Activated CD4-positive, alpha-beta memory T cell treated with anti-CD3 and anti-CD28 coated beads for 36 hours (primary cell): ENCODE data around the gene BBS5. TPM values are rescaled to one million over a fixed set of nuclear protein-coding genes. Genes with fewer than 3 reads are reported as not detected.

Experiments used
- CTCF ChIA-PET: fragments of 350-600 bp; sonication (Branson Sonifier 250); formaldehyde crosslinking; loops from one replicate; lab custom pipeline; 2021; ENCODE audit warnings: antibody characterized with exemption, inconsistent platforms; lab: Charles Lee
- POLR2A ChIA-PET: fragments of 350-600 bp; sonication (Branson Sonifier 250); formaldehyde crosslinking; loops from one replicate; lab custom pipeline; 2021; ENCODE audit warnings: antibody characterized with exemption; lab: Charles Lee
- DNase-seq: peaks from one replicate; pipeline ENCODE4 v3.0.0-alpha.2; 2020
- H3K27ac Mint-ChIP-seq: one replicate; pipeline ENCODE4 v1.8.0; 2021; ENCODE audit warnings: mixed read lengths
- H3K27me3 Mint-ChIP-seq: one replicate; pipeline ENCODE4 v1.8.0; 2021; ENCODE audit warnings: mixed read lengths
- H3K36me3 Mint-ChIP-seq: one replicate; pipeline ENCODE4 v1.8.0; 2021; ENCODE audit warnings: mixed read lengths
- H3K4me1 Mint-ChIP-seq: one replicate; pipeline ENCODE4 v1.8.0; 2021; ENCODE audit warnings: low read depth, mixed read lengths
- H3K4me3 Mint-ChIP-seq: one replicate; pipeline ENCODE4 v1.8.0; 2021; ENCODE audit warnings: mild to moderate bottlenecking, mixed read lengths
- H3K9me3 Mint-ChIP-seq: one replicate; pipeline ENCODE4 v1.8.0; 2021; ENCODE audit warnings: mixed read lengths
- intact Hi-C: fragments of 100-400 bp; cut with micrococcal nuclease; formaldehyde crosslinking; loops from one replicate; pipeline ENCODE4 v1.15.1; 2023
- total RNA-seq, 2 experiments: library from RNA; stranded (reverse); gene quantifications; one replicate each; pipeline ENCODE4 v1.2.3, GENCODE V29; 2021

The BBS5 gene
- total RNA-seq, 2 experiments from 2014 or later: 2.4 to 3.4 TPM

GRCh38 chr2:169486487-169486886, 7.2 kb downstream of the BBS5 start:
- intact Hi-C loops: no loop called here
- ChIA-PET POLR2A (no interaction called here), CTCF (no interaction called here)
- Mint-ChIP-seq H3K27ac (no peak overlapping the region), H3K4me3 (no peak overlapping the region), H3K4me1 (no peaks in the 10 kb centered on the region), H3K36me3 (peaks cover 2% of the 10 kb centered on the region), H3K27me3 (no peaks in the 10 kb centered on the region), H3K9me3 (no peaks in the 10 kb centered on the region)
- no peak for DNase-seq

- no peak for DNase-seq
- H3K27me3 Mint-ChIP-seq: no peaks in the 10 kb centered on the region
- no peaks in the 10 kb centered on the region for H3K9me3 Mint-ChIP-seq
- intact Hi-C loops: no loop called here
- H3K4me3 Mint-ChIP-seq: no peak overlapping the region
- POLR2A ChIA-PET: no interaction called here
- no peaks in the 10 kb centered on the region for H3K36me3 Mint-ChIP-seq
- CTCF ChIA-PET: interaction anchor here (1.0 kb wide), 2 partner anchors 9 to 11 kb away, joined by 3 to 4 read pairs; partner anchors contain the start of gene BBS5
- no peak overlapping the region for H3K27ac Mint-ChIP-seq
- no peaks in the 10 kb centered on the region for H3K4me1 Mint-ChIP-seq
Observed at GRCh38 chr2:169490834-169491233, 11.5 kb downstream of the BBS5 start.

- H3K4me3 Mint-ChIP-seq: no peak overlapping the region
- H3K9me3 Mint-ChIP-seq: no peaks in the 10 kb centered on the region
- DNase-seq: no peak
- no peaks in the 10 kb centered on the region for H3K4me1 Mint-ChIP-seq
- ChIA-PET POLR2A (no interaction called here), CTCF (interaction anchor here (1.0 kb wide), 1 partner anchor 9 kb away, joined by 4 read pairs; no protein-coding TSS in a partner anchor)
- H3K27ac Mint-ChIP-seq: no peak overlapping the region
- H3K36me3 Mint-ChIP-seq: no peaks in the 10 kb centered on the region
- intact Hi-C loops: no loop called here
- no peaks in the 10 kb centered on the region for H3K27me3 Mint-ChIP-seq
Observed at GRCh38 chr2:169491378-169491777, 12.1 kb downstream of the BBS5 start.

- intact Hi-C loops: no loop called here
Observed at GRCh38 chr2:169493360-169493759, 14.1 kb downstream of the BBS5 start.

GRCh38 chr2:169495310-169495928, 16.1 kb downstream of the BBS5 start:
- CTCF ChIA-PET: no interaction called here
- no peaks in the 10 kb centered on the region for H3K36me3 Mint-ChIP-seq
- intact Hi-C loops: no loop called here
- no peaks in the 10 kb centered on the region for H3K9me3 Mint-ChIP-seq
- POLR2A ChIA-PET: no interaction called here
- H3K27ac Mint-ChIP-seq: no peak overlapping the region
- H3K4me3 Mint-ChIP-seq: no peak overlapping the region
- DNase-seq: no peak
- no peaks in the 10 kb centered on the region for H3K27me3 Mint-ChIP-seq
- H3K4me1 Mint-ChIP-seq: no peaks in the 10 kb centered on the region

More at GRCh38 chr2:169493360-169493759, 14.1 kb downstream of the BBS5 start:
- Mint-ChIP-seq H3K9me3 (no peaks in the 10 kb centered on the region), H3K4me3 (no peak overlapping the region), H3K27ac (no peak overlapping the region), H3K4me1 (no peaks in the 10 kb centered on the region), H3K36me3 (no peaks in the 10 kb centered on the region), H3K27me3 (no peaks in the 10 kb centered on the region)
- no peak for DNase-seq
- ChIA-PET POLR2A (no interaction called here), CTCF (interaction anchor here (2.5 kb wide), 1 partner anchor 14 kb away, joined by 9 read pairs; the partner anchor contains the start of gene BBS5)

- Mint-ChIP-seq H3K4me1 (no peaks in the 10 kb centered on the region), H3K9me3 (no peaks in the 10 kb centered on the region)
Observed at GRCh38 chr2:169504651-169505050, 25.4 kb downstream of the BBS5 start.

GRCh38 chr2:169507698-169508097, 28.4 kb downstream of the BBS5 start:
- no peak for DNase-seq
- Mint-ChIP-seq H3K4me3 (no peak overlapping the region), H3K27me3 (no peaks in the 10 kb centered on the region), H3K9me3 (no peaks in the 10 kb centered on the region), H3K4me1 (no peaks in the 10 kb centered on the region), H3K36me3 (peaks cover 7% of the 10 kb centered on the region), H3K27ac (no peak overlapping the region)
- ChIA-PET POLR2A (no interaction called here), CTCF (interaction anchor here (0.8 kb wide), 1 partner anchor 20 kb away, joined by 3 read pairs; no protein-coding TSS in a partner anchor)
- intact Hi-C loops: no loop called here

More at GRCh38 chr2:169504651-169505050, 25.4 kb downstream of the BBS5 start:
- no peak overlapping the region for H3K27ac Mint-ChIP-seq
- POLR2A ChIA-PET: no interaction called here
- H3K36me3 Mint-ChIP-seq: peaks cover 7% of the 10 kb centered on the region
- CTCF ChIA-PET: no interaction called here
- intact Hi-C loops: no loop called here
- no peak for DNase-seq
- no peak overlapping the region for H3K4me3 Mint-ChIP-seq
- no peaks in the 10 kb centered on the region for H3K27me3 Mint-ChIP-seq

GRCh38 chr2:169509298-169509885, 30.1 kb downstream of the BBS5 start, which contains the start of gene KLHL41:
Gene KLHL41, plus strand, starts transcription at chr2:169509702. Its CDS starts 77 bp downstream, at chr2:169509779.
- POLR2A ChIA-PET: no interaction called here
- intact Hi-C loops: no loop called here
- H3K27ac Mint-ChIP-seq: no peak within 1 kb of the TSS
- no peaks in the 10 kb centered on the region for H3K27me3 Mint-ChIP-seq
- no peaks in the 10 kb centered on the region for H3K9me3 Mint-ChIP-seq
- no peaks in the 10 kb centered on the region for H3K4me1 Mint-ChIP-seq
- CTCF ChIA-PET: interaction anchor here (1.1 kb wide), 1 partner anchor 19 kb away, joined by 5 read pairs; no protein-coding TSS in a partner anchor
- DNase-seq: no peak
- no peak within 1 kb of the TSS for H3K4me3 Mint-ChIP-seq
- peaks cover 4% of the 10 kb centered on the region for H3K36me3 Mint-ChIP-seq

- Mint-ChIP-seq H3K27me3 (no peaks in the 10 kb centered on the region), H3K27ac (no peak overlapping the region), H3K4me3 (no peak overlapping the region), H3K4me1 (no peaks in the 10 kb centered on the region), H3K9me3 (no peaks in the 10 kb centered on the region), H3K36me3 (peaks cover 4% of the 10 kb centered on the region)
- POLR2A ChIA-PET: no interaction called here
- CTCF ChIA-PET: interaction anchor here (1.1 kb wide), 1 partner anchor 18 kb away, joined by 5 read pairs; no protein-coding TSS in a partner anchor
- intact Hi-C loops: no loop called here
- DNase-seq: no peak
Observed at GRCh38 chr2:169509955-169510354, 30.7 kb downstream of the BBS5 start.

- intact Hi-C loops: no loop called here
- H3K4me1 Mint-ChIP-seq: no peaks in the 10 kb centered on the region
- H3K36me3 Mint-ChIP-seq: no peaks in the 10 kb centered on the region
- no peak for DNase-seq
- POLR2A ChIA-PET: no interaction called here
- no peaks in the 10 kb centered on the region for H3K9me3 Mint-ChIP-seq
- CTCF ChIA-PET: no interaction called here
- no peak overlapping the region for H3K4me3 Mint-ChIP-seq
- no peak overlapping the region for H3K27ac Mint-ChIP-seq
- H3K27me3 Mint-ChIP-seq: no peaks in the 10 kb centered on the region
Observed at GRCh38 chr2:169510496-169510895, 31.2 kb downstream of the BBS5 start.

- DNase-seq: no peak
- H3K4me1 Mint-ChIP-seq: no peaks in the 10 kb centered on the region
- no peak overlapping the region for H3K4me3 Mint-ChIP-seq
- ChIA-PET POLR2A (no interaction called here), CTCF (no interaction called here)
- no peaks in the 10 kb centered on the region for H3K27me3 Mint-ChIP-seq
- intact Hi-C loops: no loop called here
- H3K27ac Mint-ChIP-seq: no peak overlapping the region
- no peaks in the 10 kb centered on the region for H3K36me3 Mint-ChIP-seq
- no peaks in the 10 kb centered on the region for H3K9me3 Mint-ChIP-seq
Observed at GRCh38 chr2:169511818-169512217, 32.5 kb downstream of the BBS5 start.

GRCh38 chr2:169512525-169512924, 33.2 kb downstream of the BBS5 start:
- Mint-ChIP-seq H3K4me1 (no peaks in the 10 kb centered on the region), H3K36me3 (no peaks in the 10 kb centered on the region), H3K9me3 (no peaks in the 10 kb centered on the region), H3K4me3 (no peak overlapping the region), H3K27me3 (no peaks in the 10 kb centered on the region), H3K27ac (no peak overlapping the region)
- ChIA-PET POLR2A (no interaction called here), CTCF (no interaction called here)
- DNase-seq: no peak
- intact Hi-C loops: no loop called here
